ENCODE measurements around the gene MUC12. TPM values are rescaled to one million over a fixed set of nuclear protein-coding genes. Genes with fewer than 3 reads are reported as not detected.
"Not testable (repeated sequence)": the region's sequence is repeated elsewhere in the genome, so short reads cannot be mapped to it uniquely, and the experiment has no call there.

The MUC12 gene
- total and polyA plus RNA-seq, 2 donors (not counting 3 experiments of a cell fraction or from before 2014, with no cell fraction given) = not detected

DNA sequence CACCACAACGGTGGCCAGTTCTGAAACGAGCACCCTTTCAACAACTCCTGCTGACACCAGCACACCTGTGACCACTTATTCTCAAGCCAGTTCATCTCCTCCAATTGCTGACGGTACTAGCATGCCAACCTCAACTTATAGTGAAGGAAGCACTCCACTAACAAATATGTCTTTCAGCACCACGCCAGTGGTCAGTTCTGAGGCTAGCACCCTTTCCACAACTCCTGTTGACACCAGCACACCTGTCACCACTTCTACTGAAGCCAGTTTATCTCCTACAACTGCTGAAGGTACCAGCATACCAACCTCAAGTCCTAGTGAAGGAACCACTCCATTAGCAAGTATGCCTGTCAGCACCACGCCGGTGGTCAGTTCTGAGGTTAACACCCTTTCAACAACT, 71.9 kb downstream of the MUC12 start:
- intact Hi-C loops (cut with micrococcal nuclease); H4K20me1 ChIP-seq (replicated peaks; ENCODE audit: control insufficient read depth, extremely low read depth, insufficient read depth, low read length); FAIRE-seq; H3K79me2 ChIP-seq (ENCODE audit: control insufficient read depth, insufficient read depth, low read length); H3K9ac ChIP-seq (replicated peaks; ENCODE audit: extremely low read depth, insufficient read depth, low read length); BruUV-seq (replicated peaks); H3K4me3 ChIP-seq (replicated peaks in 1 of 3; ENCODE audit: insufficient read depth in 1 of 3, low read depth in 1 of 3, low read length in 3 of 3); H3K9me3 ChIP-seq (replicated peaks; ENCODE audit: control insufficient read depth, insufficient read depth, low read length); POLR2A ChIA-PET; H3K4me1 ChIP-seq (ENCODE audit: control insufficient read depth, extremely low read depth, insufficient read depth, low read length); dilution Hi-C loops (cut with MboI; ENCODE audit: extremely low pct_ligation_motif_present, low sequenced_read_pairs); H2AFZ ChIP-seq (ENCODE audit: low read depth, low read length); H3K27ac ChIP-seq (ENCODE audit: insufficient read depth, low read depth, low read length); H3K4me2 ChIP-seq (ENCODE audit: insufficient read depth, low read length); CTCF ChIA-PET; H3K27me3 ChIP-seq (ENCODE audit: control insufficient read depth in 2 of 2, insufficient read depth in 2 of 2, low read length in 2 of 2); H3K9me1 ChIP-seq (replicated peaks; ENCODE audit: control insufficient read depth, extremely low read depth, insufficient read depth, low read length); DNase-seq (ENCODE audit: low read depth, low spot score); H3K36me3 ChIP-seq (ENCODE audit: control insufficient read depth in 2 of 2, extremely low read depth in 1 of 2, insufficient read depth in 2 of 2, low read length in 2 of 2): not testable (repeated sequence)

DNA sequence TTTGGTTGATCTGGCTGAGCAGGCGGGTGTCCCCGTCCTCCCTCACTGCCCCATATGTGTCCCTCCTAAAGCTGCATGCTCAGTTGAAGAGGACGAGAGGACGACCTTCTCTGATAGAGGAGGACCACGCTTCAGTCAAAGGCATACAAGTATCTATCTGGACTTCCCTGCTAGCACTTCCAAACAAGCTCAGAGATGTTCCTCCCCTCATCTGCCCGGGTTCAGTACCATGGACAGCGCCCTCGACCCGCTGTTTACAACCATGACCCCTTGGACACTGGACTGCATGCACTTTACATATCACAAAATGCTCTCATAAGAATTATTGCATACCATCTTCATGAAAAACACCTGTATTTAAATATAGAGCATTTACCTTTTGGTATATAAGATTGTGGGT, 89.0 kb downstream of the MUC12 start:
- Histone ChIP-seq H3K27me3 (ENCODE audit: control insufficient read depth in 2 of 2, insufficient read depth in 2 of 2, low read length in 2 of 2) (peaks cover 3 to 5% of the 10 kb centered on the region in 2 experiments), H4K20me1 (replicated peaks; ENCODE audit: control insufficient read depth, extremely low read depth, insufficient read depth, low read length) (no peaks in the 10 kb centered on the region), H3K9ac (replicated peaks; ENCODE audit: extremely low read depth, insufficient read depth, low read length) (no peak overlapping the region), H3K36me3 (ENCODE audit: control insufficient read depth in 2 of 2, extremely low read depth in 1 of 2, insufficient read depth in 2 of 2, low read length in 2 of 2) (no peaks in the 10 kb centered on the region), H3K79me2 (ENCODE audit: control insufficient read depth, insufficient read depth, low read length) (no peaks in the 10 kb centered on the region), H3K4me2 (ENCODE audit: insufficient read depth, low read length) (no peak overlapping the region), H3K9me1 (replicated peaks; ENCODE audit: control insufficient read depth, extremely low read depth, insufficient read depth, low read length) (no peaks in the 10 kb centered on the region), H3K27ac (ENCODE audit: insufficient read depth, low read depth, low read length) (no peak overlapping the region), H3K4me3 (replicated peaks in 1 of 3; ENCODE audit: insufficient read depth in 1 of 3, low read depth in 1 of 3, low read length in 3 of 3) (no peak overlapping the region), H2AFZ (ENCODE audit: low read depth, low read length) (no peak overlapping the region), H3K4me1 (ENCODE audit: control insufficient read depth, extremely low read depth, insufficient read depth, low read length) (no peaks in the 10 kb centered on the region), H3K9me3 (replicated peaks; ENCODE audit: control insufficient read depth, insufficient read depth, low read length) (no peaks in the 10 kb centered on the region)
- DNase-seq (ENCODE audit: low read depth, low spot score) (peak; percentile 53), FAIRE-seq (peak; percentile 59)
- ChIA-PET CTCF (interaction anchor here (0.9 to 4.6 kb wide), 18 partner anchors 10 to 353 kb away, joined by 3 to 57 read pairs (median 6); partner anchors contain the start of genes ACHE, POP7 and UFSP1), POLR2A (no interaction called here)
- dilution Hi-C loops (cut with MboI; ENCODE audit: extremely low pct_ligation_motif_present, low sequenced_read_pairs) = no loop called here
- TF ChIP-seq EZH2 (IDR thresholded peaks at IDR 0.05; ENCODE audit: borderline replicate concordance, low read depth, low read length, severe bottlenecking) = peak; percentile 54
- no peak for TF ChIP-seq POLR2AphosphoS5 (IDR thresholded peaks at IDR 0.05; ENCODE audit: insufficient read depth, low read depth, low read length)
- BruUV-seq (replicated peaks) = no TSS peak
- intact Hi-C loops (cut with micrococcal nuclease) = loop anchor here (10.0 kb wide), 1 partner anchor 914 kb away; the partner anchor contains the start of gene LAMTOR4

Measured in endothelial cell of umbilical vein (primary cell).